Lower lobe of right lung (tissue), 2 donors: ENCODE results near the gene KCNQ1. TPM values are rescaled to one million over a fixed set of nuclear protein-coding genes. Genes with fewer than 3 reads are reported as not detected.
"Not testable (repeated sequence)": the region's sequence is repeated elsewhere in the genome, so short reads cannot be mapped to it uniquely, and the experiment has no call there.

Experiments
- ATAC-seq, 2 donors: fragments of 200-7000 bp; cut with Tn5 transposase; one replicate each; pipeline ENCODE4 v1.9.1; 2020 to 2022; ENCODE audit warnings: mild to moderate bottlenecking in 2 of 2, moderate library complexity in 2 of 2
- DNase-seq: peaks from one replicate; pipeline ENCODE4 v3.0.0-alpha.2; 2020
- H3K27ac ChIP-seq: fragments of 200-600 bp; one replicate; pipeline ENCODE4 v1.8.0; 2022
- H3K27me3 ChIP-seq: fragments of 200-600 bp; one replicate; pipeline ENCODE4 v1.8.0; 2022; ENCODE audit warnings: low read depth
- H3K36me3 ChIP-seq: fragments of 200-600 bp; one replicate; pipeline ENCODE4 v1.8.0; 2022; ENCODE audit warnings: mild to moderate bottlenecking
- H3K4me1 ChIP-seq: fragments of 200-600 bp; one replicate; pipeline ENCODE4 v1.8.0; 2022
- H3K4me3 ChIP-seq: fragments of 200-600 bp; one replicate; pipeline ENCODE4 v1.8.0; 2022; ENCODE audit warnings: mild to moderate bottlenecking
- H3K9me3 ChIP-seq: fragments of 200-600 bp; one replicate; pipeline ENCODE4 v1.8.0; 2022
- CTCF ChIP-seq: fragments of 200-600 bp; IDR thresholded peaks from one replicate; pipeline ENCODE4 v1.8.0; 2022; ENCODE audit warnings: antibody characterized with exemption, mild to moderate bottlenecking
- intact Hi-C: fragments of 100-400 bp; cut with DNase I; formaldehyde crosslinking; loops from one replicate; pipeline ENCODE4 v1.11.0; 2022
- total RNA-seq: library from RNA; stranded (reverse); fragmentation: NEBNext Ultra II Directional; extraction: Animal tissue kit (Norgen Biotek cat#: 25700); gene quantifications from one replicate; pipeline ENCODE4 v1.2.1, GENCODE V29; 2021
- donor health status: DM: no; HTN: yes; CAD: no; lungs with severe emphysema.

Gene KCNQ1
- total RNA-seq, 1 donor from 2014 or later: 51.0 TPM

GRCh38 chr11:2621894-2622293 lies 177.1 kb downstream of the KCNQ1 start:
- DNase-seq (no peak), ATAC-seq (no peak)
- Histone ChIP-seq H3K4me1 (no peaks in the 10 kb centered on the region), H3K4me3 (no peak overlapping the region), H3K36me3 (no peaks in the 10 kb centered on the region), H3K9me3 (no peaks in the 10 kb centered on the region), H3K27ac (no peak overlapping the region), H3K27me3 (no peaks in the 10 kb centered on the region)
- TF ChIP-seq CTCF: no peak
- intact Hi-C loops: no loop called here

- no peak for TF ChIP-seq CTCF
- ATAC-seq (no peak), DNase-seq (no peak)
- Histone ChIP-seq H3K36me3 (no peaks in the 10 kb centered on the region), H3K4me1 (no peaks in the 10 kb centered on the region), H3K27ac (no peak overlapping the region), H3K27me3 (no peaks in the 10 kb centered on the region), H3K4me3 (no peak overlapping the region), H3K9me3 (peaks cover 10% of the 10 kb centered on the region)
- intact Hi-C loops: no loop called here
Observed at GRCh38 chr11:2625183-2625582, 180.4 kb downstream of the KCNQ1 start.

GRCh38 chr11:2630679-2631078 lies 185.9 kb downstream of the KCNQ1 start:
- no peak for ATAC-seq
- H3K27me3 ChIP-seq: no peaks in the 10 kb centered on the region
- H3K36me3 ChIP-seq: no peaks in the 10 kb centered on the region
- H3K27ac ChIP-seq: no peak overlapping the region
- H3K9me3 ChIP-seq: peaks cover 39% of the 10 kb centered on the region
- DNase-seq: no peak
- no peak overlapping the region for H3K4me3 ChIP-seq
- TF ChIP-seq CTCF: no peak
- H3K4me1 ChIP-seq: no peaks in the 10 kb centered on the region
- intact Hi-C loops: no loop called here

GRCh38 chr11:2631161-2631560 lies 186.4 kb downstream of the KCNQ1 start:
- Histone ChIP-seq H3K4me3 (no peak overlapping the region), H3K9me3 (peaks cover 39% of the 10 kb centered on the region), H3K27me3 (no peaks in the 10 kb centered on the region), H3K27ac (no peak overlapping the region), H3K36me3 (no peaks in the 10 kb centered on the region), H3K4me1 (no peaks in the 10 kb centered on the region)
- no peak for ATAC-seq
- no peak for TF ChIP-seq CTCF
- intact Hi-C loops: no loop called here
- DNase-seq: no peak

GRCh38 chr11:2639763-2640162 lies 195.0 kb downstream of the KCNQ1 start:
- DNase-seq, H3K36me3 ChIP-seq, H3K4me1 ChIP-seq, H3K27me3 ChIP-seq, intact Hi-C loops, H3K27ac ChIP-seq, ATAC-seq, H3K4me3 ChIP-seq: not testable (repeated sequence)
- H3K9me3 ChIP-seq: peaks cover 51% of the 10 kb centered on the region

GRCh38 chr11:2641623-2642022 lies 196.8 kb downstream of the KCNQ1 start:
- H3K36me3 ChIP-seq: no peaks in the 10 kb centered on the region
- H3K4me3 ChIP-seq: no peak overlapping the region
- no peaks in the 10 kb centered on the region for H3K27me3 ChIP-seq
- DNase-seq: no peak
- ATAC-seq: no peak
- H3K4me1 ChIP-seq: no peaks in the 10 kb centered on the region
- TF ChIP-seq CTCF: no peak
- H3K9me3 ChIP-seq: peaks cover 68% of the 10 kb centered on the region
- intact Hi-C loops: no loop called here
- H3K27ac ChIP-seq: no peak overlapping the region
